Muscle of arm (tissue), 14 donors: Measurements from ENCODE around the gene SLC25A41. TPM values are rescaled to one million over a fixed set of nuclear protein-coding genes. Genes with fewer than 3 reads are reported as not detected.

ENCODE experiments used
- DNase-seq: peaks from one replicate; pipeline ENCODE4 v3.0.0-alpha.2; 2013
- long read RNA-seq, 11 donors: transcript quantifications; one replicate each; lab custom pipeline, GENCODE V29; 2026
- polyA plus RNA-seq, 12 donors: library from polyadenylated mRNA; unstranded; fragments of 120-200 nt; gene quantifications; one replicate each; pipeline ENCODE4 v1.2.1, GENCODE V29; 2013; ENCODE audit not compliant: insufficient read length in 12 of 12

Gene SLC25A41
- 1 to 10 TPM in 1 of 12 donors, under 1 TPM in 8, not detected in 3; 0.24 to 1.7 (median 0.48) TPM for polyA plus RNA-seq
- long read RNA-seq, donor 1, result 0 reads
- long read RNA-seq, donor 2, result 0 reads
- long read RNA-seq, donor 3, result 0 reads
- long read RNA-seq, donor 4, result 0 reads
- long read RNA-seq, donor 5, result 0 reads
- long read RNA-seq, donor 6, result 0 reads
- long read RNA-seq, donor 7, result 0 reads
- long read RNA-seq, donor 8, result 0 reads
- long read RNA-seq, donor 9, result 0 reads
- long read RNA-seq, donor 10, result 0 reads
- long read RNA-seq, donor 11, result 0 reads

- no peak for DNase-seq
These were observed at the start of gene SLC25A41 for GRCh38 chr19:6433663-6434062. Gene SLC25A41, minus strand, starts transcription at chr19:6433763. Its CDS starts 70 bp downstream, at chr19:6433693.

- no peak for DNase-seq
These were observed 49.7 kb upstream of the SLC25A41 start for GRCh38 chr19:6483235-6483634.

- no peak for DNase-seq
These were observed 48.8 kb upstream of the SLC25A41 start for GRCh38 chr19:6482343-6482686.

- DNase-seq, result no peak
These were observed 48.2 kb upstream of the SLC25A41 start, which contains the start of gene DENND1C for GRCh38 chr19:6481541-6482342. Gene DENND1C, minus strand, starts transcription at chr19:6481787. Its CDS starts 92 bp downstream, at chr19:6481695.

GRCh38 chr19:6480848-6481415, 47.4 kb upstream of the SLC25A41 start:
- DNase-seq, result no peak

GRCh38 chr19:6479836-6480398, 46.4 kb upstream of the SLC25A41 start:
- DNase-seq, result no peak

GRCh38 chr19:6478815-6479214, 45.3 kb upstream of the SLC25A41 start:
- DNase-seq, result no peak

- no peak for DNase-seq
These were observed 43.4 kb upstream of the SLC25A41 start for GRCh38 chr19:6476896-6477431.

- DNase-seq, result no peak
These were observed 42.8 kb upstream of the SLC25A41 start for GRCh38 chr19:6476155-6476895.

- no peak for DNase-seq
These were observed 42.0 kb upstream of the SLC25A41 start for GRCh38 chr19:6475321-6476108.

GRCh38 chr19:6473647-6474046, 40.1 kb upstream of the SLC25A41 start:
- DNase-seq, result no peak

- DNase-seq, result no peak
These were observed 39.1 kb upstream of the SLC25A41 start for GRCh38 chr19:6472713-6473112.

GRCh38 chr19:6471076-6471475, 37.5 kb upstream of the SLC25A41 start:
- DNase-seq, result no peak

GRCh38 chr19:6470173-6470572, 36.6 kb upstream of the SLC25A41 start:
- no peak for DNase-seq

GRCh38 chr19:6467384-6467783, 33.8 kb upstream of the SLC25A41 start:
- no peak for DNase-seq

GRCh38 chr19:6466526-6467248, 33.1 kb upstream of the SLC25A41 start:
- no peak for DNase-seq

GRCh38 chr19:6465663-6466062, 32.1 kb upstream of the SLC25A41 start:
- DNase-seq, result no peak

- no peak for DNase-seq
These were observed 31.4 kb upstream of the SLC25A41 start for GRCh38 chr19:6465006-6465405.

GRCh38 chr19:6464070-6464873, 30.7 kb upstream of the SLC25A41 start, which contains the start of gene CRB3:
Gene CRB3, plus strand, starts transcription at chr19:6464271. Its CDS starts 431 bp downstream, at chr19:6464702.
- no peak for DNase-seq
